ENCODE measurements around the gene ZNF860.
"Not testable (repeated sequence)": the region's sequence is repeated elsewhere in the genome, so short reads cannot be mapped to it uniquely, and the experiment has no call there.

DNA sequence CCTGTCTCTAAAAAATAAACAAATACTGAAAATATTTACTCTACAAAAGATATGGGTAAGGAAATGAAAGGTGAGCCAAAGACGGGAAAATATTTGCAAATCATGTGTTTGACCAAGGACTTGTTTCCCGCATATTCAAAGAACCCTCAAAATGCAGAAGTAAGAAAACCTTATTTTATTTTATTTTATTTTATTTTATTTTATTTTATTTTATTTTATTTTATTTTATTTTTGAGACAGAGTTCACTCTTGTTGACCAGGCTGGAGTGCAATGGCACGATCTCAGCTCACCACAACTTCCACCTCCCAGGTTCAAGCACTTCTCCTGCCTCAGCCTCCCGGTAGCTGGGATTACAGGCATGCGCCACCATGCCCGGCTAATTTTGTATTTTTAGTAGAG is 11.4 kb downstream of the ZNF860 start:
- not testable (repeated sequence) for TF ChIP-seq ZNF274 (IDR thresholded peaks at IDR 0.05; ENCODE audit: low read depth, low read length); SUZ12 (IDR thresholded peaks at IDR 0.05; ENCODE audit: extremely low read depth, insufficient read depth, insufficient read length); YY1 (IDR thresholded peaks at IDR 0.05; ENCODE audit: insufficient read depth, insufficient read length)

Data from NT2/D1 (cell line).